ENCODE measurements around the gene FTSJ3. TPM values are rescaled to one million over a fixed set of nuclear protein-coding genes. Genes with fewer than 3 reads are reported as not detected.

The FTSJ3 gene
- total and polyA plus RNA-seq, 2 of the 13 experiments (the other 11 are each of a cell fraction or from before 2014, with no cell fraction given), result 26.0 to 64.2 TPM

- no peak for TF ChIP-seq ZNF660 (CRISPR knock-in tag; IDR thresholded peaks at IDR 0.05; ENCODE audit: borderline replicate concordance, low read depth)
- TF ChIP-seq, protein P1, sequence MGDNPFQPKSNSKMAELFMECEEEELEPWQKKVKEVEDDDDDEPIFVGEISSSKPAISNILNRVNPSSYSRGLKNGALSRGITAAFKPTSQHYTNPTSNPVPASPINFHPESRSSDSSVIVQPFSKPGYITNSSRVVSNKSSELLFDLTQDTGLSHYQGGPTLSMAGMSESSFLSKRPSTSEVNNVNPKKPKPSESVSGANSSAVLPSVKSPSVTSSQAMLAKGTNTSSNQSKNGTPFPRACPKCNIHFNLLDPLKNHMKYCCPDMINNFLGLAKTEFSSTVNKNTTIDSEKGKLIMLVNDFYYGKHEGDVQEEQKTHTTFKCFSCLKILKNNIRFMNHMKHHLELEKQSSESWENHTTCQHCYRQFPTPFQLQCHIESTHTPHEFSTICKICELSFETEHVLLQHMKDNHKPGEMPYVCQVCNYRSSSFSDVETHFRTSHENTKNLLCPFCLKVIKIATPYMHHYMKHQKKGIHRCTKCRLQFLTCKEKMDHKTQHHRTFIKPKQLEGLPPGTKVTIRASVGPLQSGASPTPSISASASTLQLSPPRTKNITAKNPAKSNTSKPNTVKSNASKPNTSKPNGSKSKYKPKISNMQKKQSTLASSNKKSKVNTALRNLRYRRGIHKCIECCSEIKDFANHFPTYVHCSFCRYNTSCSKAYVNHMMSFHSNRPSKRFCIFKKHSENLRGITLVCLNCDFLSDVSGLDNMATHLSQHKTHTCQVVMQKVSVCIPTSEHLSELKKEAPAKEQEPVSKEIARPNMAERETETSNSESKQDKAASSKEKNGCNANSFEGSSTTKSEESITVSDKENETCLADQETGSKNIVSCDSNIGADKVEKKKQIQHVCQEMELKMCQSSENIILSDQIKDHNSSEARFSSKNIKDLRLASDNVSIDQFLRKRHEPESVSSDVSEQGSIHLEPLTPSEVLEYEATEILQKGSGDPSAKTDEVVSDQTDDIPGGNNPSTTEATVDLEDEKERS (CRISPR knock-in tag; IDR thresholded peaks at IDR 0.05), result peak; percentile 69; the same call in 1 of the 2 replicates
- 0 out of 2 replicates have a peak, but pooled peaks have one; percentile 30 for TF ChIP-seq SATB2 (CRISPR knock-in tag; IDR thresholded peaks at IDR 0.05)
- TF ChIP-seq, protein P2, sequence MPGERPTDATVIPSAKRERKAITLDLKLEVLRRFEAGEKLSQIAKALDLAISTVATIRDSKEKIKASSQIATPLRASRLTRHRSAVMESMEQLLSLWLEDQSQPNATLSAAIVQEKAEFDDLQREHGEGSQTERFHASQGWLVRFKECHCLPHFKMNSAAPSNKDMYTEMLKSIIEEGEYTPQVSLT (CRISPR knock-in tag; IDR thresholded peaks at IDR 0.05; ENCODE audit: borderline replicate concordance, low read depth), result no peak
- 0 out of 2 replicates have a peak, but pooled peaks have one; percentile 7 for TF ChIP-seq ZNF256 (CRISPR knock-in tag; conservative IDR thresholded peaks at IDR 0.05)
- TF ChIP-seq ZNF557 (CRISPR knock-in tag; IDR thresholded peaks at IDR 0.05), result no peak
- peak; percentile 13; the same call in 1 of the 2 replicates for TF ChIP-seq RAD21 (CRISPR knock-in tag; IDR thresholded peaks at IDR 0.05)
- TF ChIP-seq POGK (CRISPR knock-in tag; conservative IDR thresholded peaks at IDR 0.05), result no peak
- TF ChIP-seq ZNF10 (CRISPR knock-in tag; IDR thresholded peaks at IDR 0.05; ENCODE audit: borderline replicate concordance, low read depth), result 0 out of 2 replicates have a peak, but pooled peaks have one; percentile 59
- no peak for TF ChIP-seq KLF6 (CRISPR knock-in tag; IDR thresholded peaks at IDR 0.05)
- peak; percentile 84; the same call in 1 of the 2 replicates for TF ChIP-seq ZNF274 (CRISPR knock-in tag; IDR thresholded peaks at IDR 0.05)
- 0 out of 2 replicates have a peak, but pooled peaks have one; percentile 42 for TF ChIP-seq BRD4 (CRISPR knock-in tag; IDR thresholded peaks at IDR 0.05)
- TF ChIP-seq ZNF510 (CRISPR knock-in tag; IDR thresholded peaks at IDR 0.05; ENCODE audit: low read depth), result peak; percentile 36; the same call in 1 of the 2 replicates
- peak; percentile 65 for TF ChIP-seq HNF4A (CRISPR knock-in tag; IDR thresholded peaks at IDR 0.05)
- no peak for TF ChIP-seq ZKSCAN5 (CRISPR knock-in tag; IDR thresholded peaks at IDR 0.05)
- TF ChIP-seq RBAK (CRISPR knock-in tag; IDR thresholded peaks at IDR 0.05), result no peak
- TF ChIP-seq FOXA3 (CRISPR knock-in tag; IDR thresholded peaks at IDR 0.05), result no peak
- TF ChIP-seq, protein P3, sequence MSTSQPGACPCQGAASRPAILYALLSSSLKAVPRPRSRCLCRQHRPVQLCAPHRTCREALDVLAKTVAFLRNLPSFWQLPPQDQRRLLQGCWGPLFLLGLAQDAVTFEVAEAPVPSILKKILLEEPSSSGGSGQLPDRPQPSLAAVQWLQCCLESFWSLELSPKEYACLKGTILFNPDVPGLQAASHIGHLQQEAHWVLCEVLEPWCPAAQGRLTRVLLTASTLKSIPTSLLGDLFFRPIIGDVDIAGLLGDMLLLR (CRISPR knock-in tag; IDR thresholded peaks at IDR 0.05), result no peak
- no peak for TF ChIP-seq ZNF569 (CRISPR knock-in tag; IDR thresholded peaks at IDR 0.05; ENCODE audit: borderline replicate concordance)
- 0 out of 2 replicates have a peak, but pooled peaks have one; percentile 13 for TF ChIP-seq ONECUT2 (CRISPR knock-in tag; IDR thresholded peaks at IDR 0.05)
- TF ChIP-seq ZNF143 (CRISPR knock-in tag; IDR thresholded peaks at IDR 0.05), result no peak
- no peak for TF ChIP-seq ZFP36 (IDR thresholded peaks at IDR 0.05; ENCODE audit: borderline replicate concordance, low read depth, low read length, partially characterized antibody)
- TF ChIP-seq ZNF337 (CRISPR knock-in tag; IDR thresholded peaks at IDR 0.05; ENCODE audit: borderline replicate concordance, low read depth), result no peak
- peak; percentile 18; the same call in 1 of the 2 replicates for TF ChIP-seq PHF20 (CRISPR knock-in tag; IDR thresholded peaks at IDR 0.05)
Observed at GRCh38 chr17:63841350-63842172, 14.1 kb upstream of the FTSJ3 start (continued).

Data from HepG2 (cell line).